Activated T-cell treated with anti-CD3 and anti-CD28 coated beads, Interleukin-2, amount 50 U/mL, for 48 hours (primary cell): Measurements from ENCODE around the gene CD81.

Experiments used
- DNase-seq, 2 experiments: peaks; one replicate each; pipeline ENCODE4 v3.0.0-alpha.2; 2020

CD81 gene

GRCh38 chr11:2391181-2391975, 14.3 kb downstream of the CD81 start:
- no peak for DNase-seq

- DNase-seq = no peak
Observed at GRCh38 chr11:2392241-2392959, 15.3 kb downstream of the CD81 start.

- no peak for DNase-seq
Observed at GRCh38 chr11:2393111-2393868, 16.2 kb downstream of the CD81 start.

- no peak for DNase-seq
Observed at GRCh38 chr11:2393941-2394817, 17.1 kb downstream of the CD81 start.

- no peak for DNase-seq
Observed at GRCh38 chr11:2394818-2395105, 17.7 kb downstream of the CD81 start.

GRCh38 chr11:2395211-2395730, 18.2 kb downstream of the CD81 start:
- no peak for DNase-seq

GRCh38 chr11:2395856-2396255, 18.7 kb downstream of the CD81 start:
- DNase-seq = no peak

GRCh38 chr11:2396471-2396870, 19.4 kb downstream of the CD81 start:
- no peak for DNase-seq

- DNase-seq = no peak
Observed at GRCh38 chr11:2397005-2397404, 19.9 kb downstream of the CD81 start.

- DNase-seq = no peak
Observed at GRCh38 chr11:2398664-2399355, 21.7 kb downstream of the CD81 start.

GRCh38 chr11:2399488-2400068, 22.5 kb downstream of the CD81 start:
- peak in 1 of 2 experiments; percentile 53 for DNase-seq

- DNase-seq = peak; percentile 98 to 99
Observed at GRCh38 chr11:2400069-2400761, 23.1 kb downstream of the CD81 start, which contains the start of gene TSSC4. TSS of gene TSSC4 (plus strand) at chr11:2400750. CDS start at chr11:2402634, 1,884 bp downstream.

GRCh38 chr11:2400762-2401435, 23.8 kb downstream of the CD81 start:
- DNase-seq = no peak

GRCh38 chr11:2401436-2401984, 24.4 kb downstream of the CD81 start:
- DNase-seq = no peak

- no peak for DNase-seq
Observed at GRCh38 chr11:2402106-2402505, 25.0 kb downstream of the CD81 start.

- no peak for DNase-seq
Observed at GRCh38 chr11:2402890-2403645, 26.0 kb downstream of the CD81 start.

- no peak for DNase-seq
Observed at GRCh38 chr11:2404735-2405196, 27.7 kb downstream of the CD81 start.

- no peak for DNase-seq
Observed at GRCh38 chr11:2406451-2406850, 29.3 kb downstream of the CD81 start.

- DNase-seq = no peak
Observed at GRCh38 chr11:2406878-2407410, 29.8 kb downstream of the CD81 start.
